K562 (cell line): ENCODE results near the gene VARS1. TPM values are rescaled to one million over a fixed set of nuclear protein-coding genes. Genes with fewer than 3 reads are reported as not detected.

ENCODE experiments used
- CAMTA2 ChIP-seq: fragments of 250-450 bp; sonication (Bioruptor Pico); conservative IDR thresholded peaks from 2 replicates; pipeline ENCODE4 v1.5.1; 2022
- FOXK2 ChIP-seq, 2 experiments: fragments of 450-650 bp; IDR thresholded peaks in 1 of 2; conservative IDR thresholded peaks in 1 of 2; 2 replicates each; pipeline ENCODE4 v1.6.1; 2016; ENCODE audit warnings: low read depth in 2 of 2, mild to moderate bottlenecking in 1 of 2
- GTF2E2 ChIP-seq: fragments of 200-800 bp; sonication (Bioruptor generic); IDR thresholded peaks from 2 replicates; pipeline ENCODE4 v1.6.1; 2016; ENCODE audit warnings: missing genetic modification characterization, missing compliant biosample characterization
- HMG20B ChIP-seq: fragments of 250-450 bp; sonication (Bioruptor Pico); IDR thresholded peaks from 2 replicates; pipeline ENCODE4 v1.5.0; 2021; ENCODE audit warnings: mild to moderate bottlenecking
- KLF16 ChIP-seq: IDR thresholded peaks from 2 replicates; pipeline ENCODE4 v1.6.1; 2016; ENCODE audit warnings: antibody characterized with exemption
- MYNN ChIP-seq, 2 experiments: sonication (generic); formaldehyde crosslinking in 1 of 2; IDR thresholded peaks; 2 replicates each; pipeline versions ENCODE4 v1.5.0 to v1.6.1; 2016 to 2020; ENCODE audit warnings: antibody characterized with exemption in 1 of 2, missing genetic modification reagents in 1 of 2
- POLR2AphosphoS5 ChIP-seq: IDR thresholded peaks from 2 replicates; pipeline ENCODE4 v1.6.1; 2011; ENCODE audit warnings: mild to moderate bottlenecking, low read depth, low read length, moderate library complexity; ENCODE audit not compliant: control insufficient read depth, insufficient read depth
- RBBP5 ChIP-seq: fragments of 200-600 bp; sonication (generic); IDR thresholded peaks from 2 replicates; pipeline ENCODE4 v1.6.1; 2012; ENCODE audit warnings: borderline replicate concordance, mild to moderate bottlenecking, low read length, control low read depth, inconsistent platforms; ENCODE audit not compliant: insufficient read depth, poor library complexity, severe bottlenecking
- UBTF ChIP-seq, 2 experiments: IDR thresholded peaks; 2 replicates each; pipeline ENCODE4 v1.6.1; 2012; ENCODE audit warnings: improper control_type of control experiment in 2 of 2, low read depth in 2 of 2, low read length in 2 of 2, borderline replicate concordance in 1 of 2
- ZNF12 ChIP-seq: sonication (generic); formaldehyde crosslinking; IDR thresholded peaks from 2 replicates; pipeline ENCODE4 v1.4.0; 2020; ENCODE audit warnings: mild to moderate bottlenecking, missing genetic modification reagents
- polyA plus RNA-seq, 8 experiments: library from polyadenylated mRNA; depleted of rRNA in 4 of 8; stranded (reverse) in 5 of 8; unstranded in 3 of 8; fragments of >200 nt; fragmentation: Nextera tagmentation in 2 of 8; fragmentation: Illumina TruSeq in 1 of 8; extraction: Ambion mirVana in 2 of 8; extraction: Trizol in 1 of 8; gene quantifications; 2 replicates each; pipeline versions ENCODE4 v1.2.1 to v1.2.3, GENCODE V29; 2011 to 2014; ENCODE audit warnings: inconsistent platforms in 1 of 8, missing spikeins in 1 of 8
- total RNA-seq, 7 experiments: library from RNA; depleted of rRNA in 6 of 7; stranded (reverse); fragments of >200 nt in 6 of 7; fragmentation: Illumina TruSeq in 2 of 7; extraction: Trizol in 2 of 7; gene quantifications; 2 replicates each; pipeline versions ENCODE4 v1.2.1 to v1.2.3, GENCODE V29; 2011 to 2021; ENCODE audit warnings: low replicate concordance in 1 of 7
- TF ChIP-seq, protein P1 (sequence below), 2 experiments: fragments of 200-800 bp in 1 of 2; sonication (Bioruptor generic) in 1 of 2; sonication (generic) in 1 of 2; formaldehyde crosslinking in 1 of 2; IDR thresholded peaks in 1 of 2; conservative IDR thresholded peaks in 1 of 2; 2 replicates each; pipeline versions ENCODE4 v1.5.0 to v1.6.1; 2016 to 2020; ENCODE audit warnings: missing compliant biosample characterization in 1 of 2, missing genetic modification characterization in 1 of 2, missing genetic modification reagents in 1 of 2
- TF ChIP-seq, protein P2 (sequence below): fragments of 250-450 bp; sonication (Bioruptor Pico); IDR thresholded peaks from 2 replicates; pipeline ENCODE4 v1.4.0; 2020
- TF ChIP-seq, protein P3 (sequence below): fragments of 450-650 bp; IDR thresholded peaks from 2 replicates; pipeline ENCODE4 v1.6.1; 2016; ENCODE audit warnings: borderline replicate concordance

Gene VARS1
- total and polyA plus RNA-seq, 9 of the 15 experiments (the other 6 are each of a cell fraction or from before 2014, with no cell fraction given): 2.9 to 488 (median 130) TPM

DNA sequence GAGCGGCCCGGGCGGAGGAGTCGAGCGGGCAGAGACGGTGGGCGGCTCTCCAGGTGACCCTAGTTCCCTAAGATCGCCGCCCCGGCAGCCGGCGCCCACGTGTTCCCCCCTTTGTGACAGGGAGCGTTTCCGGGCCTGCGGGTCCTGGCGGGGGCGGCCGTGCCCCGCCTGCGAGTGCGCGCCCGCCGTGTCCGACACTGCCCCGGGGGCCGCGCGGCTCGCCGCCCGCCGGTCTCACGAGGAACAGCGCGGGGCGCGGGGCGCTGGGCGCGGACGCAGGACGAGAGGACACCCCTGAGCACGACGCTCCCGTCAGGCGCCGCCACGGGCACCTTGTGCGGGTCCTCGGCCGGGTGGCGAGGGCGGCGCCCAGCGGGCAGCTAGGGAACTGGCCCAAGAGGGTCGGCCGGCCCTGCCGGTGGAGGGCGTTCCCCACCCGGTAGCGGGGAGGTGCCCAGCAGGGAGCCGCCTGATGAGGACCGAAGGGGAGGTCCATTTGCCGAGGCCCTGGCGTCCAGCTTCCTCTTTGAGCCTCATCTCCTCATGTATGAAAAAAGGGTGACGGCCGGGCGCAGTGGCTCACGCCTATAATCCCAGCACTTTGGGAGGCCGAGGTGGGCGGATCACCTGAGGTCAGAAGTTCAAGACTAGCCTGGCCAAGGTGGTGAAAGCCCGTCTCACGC is at the start of gene VARS1 (continued):
- TF ChIP-seq, protein P1, sequence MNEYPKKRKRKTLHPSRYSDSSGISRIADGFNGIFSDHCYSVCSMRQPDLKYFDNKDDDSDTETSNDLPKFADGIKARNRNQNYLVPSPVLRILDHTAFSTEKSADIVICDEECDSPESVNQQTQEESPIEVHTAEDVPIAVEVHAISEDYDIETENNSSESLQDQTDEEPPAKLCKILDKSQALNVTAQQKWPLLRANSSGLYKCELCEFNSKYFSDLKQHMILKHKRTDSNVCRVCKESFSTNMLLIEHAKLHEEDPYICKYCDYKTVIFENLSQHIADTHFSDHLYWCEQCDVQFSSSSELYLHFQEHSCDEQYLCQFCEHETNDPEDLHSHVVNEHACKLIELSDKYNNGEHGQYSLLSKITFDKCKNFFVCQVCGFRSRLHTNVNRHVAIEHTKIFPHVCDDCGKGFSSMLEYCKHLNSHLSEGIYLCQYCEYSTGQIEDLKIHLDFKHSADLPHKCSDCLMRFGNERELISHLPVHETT (CRISPR knock-in tag; conservative IDR thresholded peaks at IDR 0.05 in 1 of 2, IDR thresholded peaks at IDR 0.05 in 1 of 2): peak in 1 of 2 experiments; percentile 100; a peak in 2 of 4 replicates
- TF ChIP-seq KLF16 (peak; percentile 25; the same call in 1 of the 2 replicates), UBTF (IDR thresholded peaks at IDR 0.05; ENCODE audit: borderline replicate concordance in 1 of 2, low read depth in 2 of 2, low read length in 2 of 2) (peak; percentile 78 to 81; a peak in 3 of 4 replicates), ZNF12 (CRISPR knock-in tag) (peak; percentile 70; the same call in 1 of the 2 replicates), FOXK2 (conservative IDR thresholded peaks at IDR 0.05 in 1 of 2, IDR thresholded peaks at IDR 0.05 in 1 of 2; ENCODE audit: low read depth in 2 of 2) (peak; percentile 27 to 37; a peak in 1 of 4 replicates), POLR2AphosphoS5 (peak; percentile 45; the same call in 1 of the 2 replicates), CAMTA2 (peak; percentile 56; the same call in 1 of the 2 replicates), RBBP5 (peak; percentile 95), MYNN (IDR thresholded peaks at IDR 0.05) (peak; percentile 92), MYNN (CRISPR knock-in tag; IDR thresholded peaks at IDR 0.05) (no peak), GTF2E2 (peak; percentile 96; the same call in 1 of the 2 replicates), HMG20B (CRISPR knock-in tag) (no peak)
- TF ChIP-seq, protein P2, sequence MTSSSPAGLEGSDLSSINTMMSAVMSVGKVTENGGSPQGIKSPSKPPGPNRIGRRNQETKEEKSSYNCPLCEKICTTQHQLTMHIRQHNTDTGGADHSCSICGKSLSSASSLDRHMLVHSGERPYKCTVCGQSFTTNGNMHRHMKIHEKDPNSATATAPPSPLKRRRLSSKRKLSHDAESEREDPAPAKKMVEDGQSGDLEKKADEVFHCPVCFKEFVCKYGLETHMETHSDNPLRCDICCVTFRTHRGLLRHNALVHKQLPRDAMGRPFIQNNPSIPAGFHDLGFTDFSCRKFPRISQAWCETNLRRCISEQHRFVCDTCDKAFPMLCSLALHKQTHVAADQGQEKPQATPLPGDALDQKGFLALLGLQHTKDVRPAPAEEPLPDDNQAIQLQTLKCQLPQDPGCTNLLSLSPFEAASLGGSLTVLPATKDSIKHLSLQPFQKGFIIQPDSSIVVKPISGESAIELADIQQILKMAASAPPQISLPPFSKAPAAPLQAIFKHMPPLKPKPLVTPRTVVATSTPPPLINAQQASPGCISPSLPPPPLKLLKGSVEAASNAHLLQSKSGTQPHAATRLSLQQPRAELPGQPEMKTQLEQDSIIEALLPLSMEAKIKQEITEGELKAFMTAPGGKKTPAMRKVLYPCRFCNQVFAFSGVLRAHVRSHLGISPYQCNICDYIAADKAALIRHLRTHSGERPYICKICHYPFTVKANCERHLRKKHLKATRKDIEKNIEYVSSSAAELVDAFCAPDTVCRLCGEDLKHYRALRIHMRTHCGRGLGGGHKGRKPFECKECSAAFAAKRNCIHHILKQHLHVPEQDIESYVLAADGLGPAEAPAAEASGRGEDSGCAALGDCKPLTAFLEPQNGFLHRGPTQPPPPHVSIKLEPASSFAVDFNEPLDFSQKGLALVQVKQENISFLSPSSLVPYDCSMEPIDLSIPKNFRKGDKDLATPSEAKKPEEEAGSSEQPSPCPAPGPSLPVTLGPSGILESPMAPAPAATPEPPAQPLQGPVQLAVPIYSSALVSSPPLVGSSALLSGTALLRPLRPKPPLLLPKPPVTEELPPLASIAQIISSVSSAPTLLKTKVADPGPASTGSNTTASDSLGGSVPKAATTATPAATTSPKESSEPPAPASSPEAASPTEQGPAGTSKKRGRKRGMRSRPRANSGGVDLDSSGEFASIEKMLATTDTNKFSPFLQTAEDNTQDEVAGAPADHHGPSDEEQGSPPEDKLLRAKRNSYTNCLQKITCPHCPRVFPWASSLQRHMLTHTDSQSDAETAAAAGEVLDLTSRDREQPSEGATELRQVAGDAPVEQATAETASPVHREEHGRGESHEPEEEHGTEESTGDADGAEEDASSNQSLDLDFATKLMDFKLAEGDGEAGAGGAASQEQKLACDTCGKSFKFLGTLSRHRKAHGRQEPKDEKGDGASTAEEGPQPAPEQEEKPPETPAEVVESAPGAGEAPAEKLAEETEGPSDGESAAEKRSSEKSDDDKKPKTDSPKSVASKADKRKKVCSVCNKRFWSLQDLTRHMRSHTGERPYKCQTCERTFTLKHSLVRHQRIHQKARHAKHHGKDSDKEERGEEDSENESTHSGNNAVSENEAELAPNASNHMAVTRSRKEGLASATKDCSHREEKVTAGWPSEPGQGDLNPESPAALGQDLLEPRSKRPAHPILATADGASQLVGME (CRISPR knock-in tag): peak; percentile 94
- TF ChIP-seq, protein P3, sequence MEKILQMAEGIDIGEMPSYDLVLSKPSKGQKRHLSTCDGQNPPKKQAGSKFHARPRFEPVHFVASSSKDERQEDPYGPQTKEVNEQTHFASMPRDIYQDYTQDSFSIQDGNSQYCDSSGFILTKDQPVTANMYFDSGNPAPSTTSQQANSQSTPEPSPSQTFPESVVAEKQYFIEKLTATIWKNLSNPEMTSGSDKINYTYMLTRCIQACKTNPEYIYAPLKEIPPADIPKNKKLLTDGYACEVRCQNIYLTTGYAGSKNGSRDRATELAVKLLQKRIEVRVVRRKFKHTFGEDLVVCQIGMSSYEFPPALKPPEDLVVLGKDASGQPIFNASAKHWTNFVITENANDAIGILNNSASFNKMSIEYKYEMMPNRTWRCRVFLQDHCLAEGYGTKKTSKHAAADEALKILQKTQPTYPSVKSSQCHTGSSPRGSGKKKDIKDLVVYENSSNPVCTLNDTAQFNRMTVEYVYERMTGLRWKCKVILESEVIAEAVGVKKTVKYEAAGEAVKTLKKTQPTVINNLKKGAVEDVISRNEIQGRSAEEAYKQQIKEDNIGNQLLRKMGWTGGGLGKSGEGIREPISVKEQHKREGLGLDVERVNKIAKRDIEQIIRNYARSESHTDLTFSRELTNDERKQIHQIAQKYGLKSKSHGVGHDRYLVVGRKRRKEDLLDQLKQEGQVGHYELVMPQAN: peak; percentile 100; the same call in 1 of the 2 replicates
